Adrenal gland (tissue), 5 donors: Measurements from ENCODE around the gene ZBTB40.

Experiments used
- POLR2A ChIP-seq, 2 donors: fragments of 450-650 bp; IDR thresholded peaks; one replicate each; pipeline ENCODE4 v1.6.1; 2017; ENCODE audit warnings: antibody characterized with exemption in 2 of 2, mild to moderate bottlenecking in 2 of 2, moderate library complexity in 1 of 2
- TF ChIP-seq, protein P1 (sequence below), 6 experiments: fragments of 450-650 bp in 4 of 6; fragments of 200-600 bp in 2 of 6; sonication (generic) in 1 of 6; IDR thresholded peaks; 1 replicate in 5 of 6; 2 replicates in 1 of 6; pipeline versions ENCODE4 v1.5.1 to v1.8.0; 2016 to 2021; ENCODE audit warnings: antibody characterized with exemption in 6 of 6, mild to moderate bottlenecking in 2 of 6, moderate library complexity in 1 of 6
- donor health status: DM: no; HTN: no; CAD: no.

DNA sequence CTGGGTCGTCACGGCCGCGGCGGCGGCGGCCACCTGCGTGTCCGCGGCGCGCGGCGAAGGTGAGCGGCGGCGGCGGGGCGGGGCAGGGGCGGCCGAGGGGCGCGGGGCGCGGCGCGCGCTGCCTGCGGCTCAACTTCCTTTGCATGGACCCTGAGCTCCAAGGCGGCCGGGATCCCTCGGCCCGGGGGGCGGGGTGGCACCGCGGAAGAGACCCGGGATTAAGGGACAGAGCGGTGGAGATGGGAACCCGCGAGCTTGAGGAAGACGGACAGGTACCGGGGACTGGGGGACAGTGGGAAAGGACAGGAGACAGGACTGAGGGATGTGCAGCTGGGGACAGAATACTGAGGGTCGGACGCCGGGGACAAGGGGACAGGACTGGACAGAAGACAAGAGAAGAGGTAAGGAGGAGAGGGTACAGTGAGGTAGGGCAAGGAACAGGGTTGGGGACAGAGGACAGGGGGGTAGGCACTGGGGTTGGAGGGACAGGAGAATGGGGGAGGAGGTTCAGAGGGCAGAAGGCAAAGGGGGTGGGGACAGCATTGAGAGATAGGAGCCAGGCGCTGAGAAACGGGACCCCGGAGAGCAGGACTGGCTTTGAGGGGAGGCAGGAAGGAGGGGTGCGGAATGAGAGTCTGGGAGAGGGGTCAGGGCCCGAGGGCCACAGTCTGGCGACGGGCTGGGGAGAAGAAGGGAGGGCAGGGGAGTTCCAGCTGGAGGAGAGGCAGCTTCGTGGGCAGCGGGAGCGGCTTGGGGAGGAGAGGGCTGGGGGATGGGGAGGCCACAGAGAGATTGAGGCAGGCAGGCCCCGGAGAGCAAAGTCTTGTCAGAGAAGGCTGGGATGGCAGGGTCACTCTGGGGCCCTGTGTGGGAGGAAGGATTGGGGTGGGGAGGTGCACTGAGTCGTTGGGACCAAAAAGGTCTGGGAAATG is 112.3 kb downstream of the ZBTB40 start:
- TF ChIP-seq, protein P1, sequence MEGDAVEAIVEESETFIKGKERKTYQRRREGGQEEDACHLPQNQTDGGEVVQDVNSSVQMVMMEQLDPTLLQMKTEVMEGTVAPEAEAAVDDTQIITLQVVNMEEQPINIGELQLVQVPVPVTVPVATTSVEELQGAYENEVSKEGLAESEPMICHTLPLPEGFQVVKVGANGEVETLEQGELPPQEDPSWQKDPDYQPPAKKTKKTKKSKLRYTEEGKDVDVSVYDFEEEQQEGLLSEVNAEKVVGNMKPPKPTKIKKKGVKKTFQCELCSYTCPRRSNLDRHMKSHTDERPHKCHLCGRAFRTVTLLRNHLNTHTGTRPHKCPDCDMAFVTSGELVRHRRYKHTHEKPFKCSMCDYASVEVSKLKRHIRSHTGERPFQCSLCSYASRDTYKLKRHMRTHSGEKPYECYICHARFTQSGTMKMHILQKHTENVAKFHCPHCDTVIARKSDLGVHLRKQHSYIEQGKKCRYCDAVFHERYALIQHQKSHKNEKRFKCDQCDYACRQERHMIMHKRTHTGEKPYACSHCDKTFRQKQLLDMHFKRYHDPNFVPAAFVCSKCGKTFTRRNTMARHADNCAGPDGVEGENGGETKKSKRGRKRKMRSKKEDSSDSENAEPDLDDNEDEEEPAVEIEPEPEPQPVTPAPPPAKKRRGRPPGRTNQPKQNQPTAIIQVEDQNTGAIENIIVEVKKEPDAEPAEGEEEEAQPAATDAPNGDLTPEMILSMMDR (IDR thresholded peaks at IDR 0.05), result no peak
- TF ChIP-seq POLR2A (IDR thresholded peaks at IDR 0.05), result no peak
